Neural cell (in vitro differentiated cells): ENCODE data around the gene OR5P2. TPM values are rescaled to one million over a fixed set of nuclear protein-coding genes. Genes with fewer than 3 reads are reported as not detected.

Experiments used
- H2AFZ ChIP-seq: fragments of 200-600, 300-800 bp; sonication (generic), shearing (Covaris generic); 2 replicates; pipeline ENCODE4 v1.6.0; 2014; ENCODE audit warnings: low read depth, mild to moderate bottlenecking, antibody characterized with exemption, low read length, moderate library complexity
- H3F3A ChIP-seq: fragments of 200-600 bp; shearing (Covaris generic); 2 replicates; pipeline ENCODE4 v1.6.1; 2016; ENCODE audit warnings: mild to moderate bottlenecking, moderate library complexity, mixed read lengths, antibody characterized with exemption, low read length; ENCODE audit not compliant: insufficient read depth, poor library complexity, severe bottlenecking
- H3K27ac ChIP-seq: fragments of 200-600, 300-800 bp; sonication (generic), shearing (Covaris generic); 2 replicates; pipeline ENCODE4 v1.5.1; 2014; ENCODE audit warnings: mild to moderate bottlenecking, low read length, moderate library complexity
- H3K27me3 ChIP-seq: fragments of 300-800, 200-600 bp; sonication (generic), shearing (Covaris generic); 2 replicates; pipeline ENCODE4 v1.6.0; 2014; ENCODE audit warnings: mild to moderate bottlenecking, low read depth, low read length, moderate library complexity; ENCODE audit not compliant: insufficient read depth
- H3K36me3 ChIP-seq: fragments of 300-800, 200-600 bp; sonication (generic), shearing (Covaris generic); 2 replicates; pipeline ENCODE4 v1.5.1; 2014; ENCODE audit warnings: mild to moderate bottlenecking, antibody characterized with exemption, low read length, moderate library complexity; ENCODE audit not compliant: insufficient read depth
- H3K4me2 ChIP-seq: fragments of 300-800, 200-600 bp; sonication (generic), shearing (Covaris generic); 2 replicates; pipeline ENCODE4 v1.6.0; 2014; ENCODE audit warnings: mild to moderate bottlenecking, low read length
- H3K4me3 ChIP-seq: fragments of 300-800, 200-600 bp; sonication (generic), shearing (Covaris generic); 2 replicates; pipeline ENCODE4 v1.5.1; 2014; ENCODE audit warnings: mild to moderate bottlenecking, low read length, moderate library complexity
- H3K79me2 ChIP-seq: fragments of 200-600 bp; shearing (Covaris generic); replicated peaks from 2 replicates; pipeline ENCODE4 v1.6.0; 2014; ENCODE audit warnings: mild to moderate bottlenecking, low read length, moderate library complexity; ENCODE audit not compliant: insufficient read depth
- H3K9ac ChIP-seq: fragments of 300-800, 200-600 bp; sonication (generic), shearing (Covaris generic); 2 replicates; pipeline ENCODE4 v1.6.1; 2016; ENCODE audit warnings: mild to moderate bottlenecking, low read length, mixed read lengths
- H3K9me2 ChIP-seq: fragments of 200-600 bp; shearing (Covaris generic); 2 replicates; pipeline ENCODE4 v1.6.1; 2016; ENCODE audit warnings: mild to moderate bottlenecking, low read length, mixed read lengths; ENCODE audit not compliant: insufficient read depth
- H3K9me3 ChIP-seq: fragments of 200-600, 300-800 bp; sonication (generic), shearing (Covaris generic); 2 replicates; pipeline ENCODE4 v1.6.1; 2016; ENCODE audit warnings: mild to moderate bottlenecking, mixed run types, low read length, moderate library complexity, mixed read lengths
- H4K20me1 ChIP-seq: fragments of 200-600 bp; shearing (Covaris generic); 2 replicates; pipeline ENCODE4 v1.6.1; 2016; ENCODE audit warnings: mild to moderate bottlenecking, mixed run types; ENCODE audit not compliant: insufficient read depth
- EP300 ChIP-seq: fragments of 450-650 bp; conservative IDR thresholded peaks from 2 replicates; pipeline ENCODE4 v1.6.1; 2014; ENCODE audit warnings: antibody characterized with exemption, mild to moderate bottlenecking, moderate library complexity; ENCODE audit not compliant: poor library complexity, severe bottlenecking
- EZH2 ChIP-seq: fragments of 200-600, 300-800 bp; shearing (Covaris generic), sonication (generic); IDR thresholded peaks from 2 replicates; pipeline ENCODE4 v1.6.1; 2014; ENCODE audit warnings: antibody characterized with exemption, low read length, borderline replicate concordance, mild to moderate bottlenecking; ENCODE audit not compliant: insufficient read depth, poor library complexity, severe bottlenecking
- MXI1 ChIP-seq: fragments of 450-650 bp; conservative IDR thresholded peaks from 2 replicates; pipeline ENCODE4 v1.6.1; 2014; ENCODE audit warnings: antibody characterized with exemption, mild to moderate bottlenecking; ENCODE audit not compliant: poor library complexity, severe bottlenecking
- POLR2AphosphoS5 ChIP-seq: IDR thresholded peaks from 2 replicates; pipeline ENCODE4 v1.6.1; 2012
- RAD21 ChIP-seq: fragments of 450-650 bp; conservative IDR thresholded peaks from 2 replicates; pipeline ENCODE4 v1.6.1; 2014; ENCODE audit warnings: antibody characterized with exemption, mild to moderate bottlenecking, moderate library complexity
- SMC3 ChIP-seq: fragments of 450-650 bp; conservative IDR thresholded peaks from 2 replicates; pipeline ENCODE4 v1.6.1; 2014; ENCODE audit warnings: antibody characterized with exemption, mild to moderate bottlenecking, moderate library complexity; ENCODE audit not compliant: poor library complexity
- TAF1 ChIP-seq: IDR thresholded peaks from 2 replicates; pipeline ENCODE4 v1.6.1; 2012; ENCODE audit warnings: low read depth
- polyA minus RNA-seq: library from RNA; depleted of rRNA, polyadenylated mRNA; stranded (reverse); fragments of >200 nt; gene quantifications from 2 replicates; pipeline ENCODE4 v1.2.3, GENCODE V29; 2014
- polyA plus RNA-seq: library from polyadenylated mRNA; depleted of rRNA; stranded (reverse); fragments of >200 nt; gene quantifications from 2 replicates; pipeline ENCODE4 v1.2.3, GENCODE V29; 2014
- TF ChIP-seq, protein P1 (sequence below): IDR thresholded peaks from 2 replicates; pipeline ENCODE4 v1.6.1; 2012; ENCODE audit warnings: borderline replicate concordance
- TF ChIP-seq, protein P2 (sequence below): fragments of 450-650 bp; IDR thresholded peaks from 2 replicates; pipeline ENCODE4 v1.5.1; 2014; ENCODE audit warnings: antibody characterized with exemption, mild to moderate bottlenecking, moderate library complexity; ENCODE audit not compliant: poor library complexity, severe bottlenecking

The OR5P2 gene, protein sequence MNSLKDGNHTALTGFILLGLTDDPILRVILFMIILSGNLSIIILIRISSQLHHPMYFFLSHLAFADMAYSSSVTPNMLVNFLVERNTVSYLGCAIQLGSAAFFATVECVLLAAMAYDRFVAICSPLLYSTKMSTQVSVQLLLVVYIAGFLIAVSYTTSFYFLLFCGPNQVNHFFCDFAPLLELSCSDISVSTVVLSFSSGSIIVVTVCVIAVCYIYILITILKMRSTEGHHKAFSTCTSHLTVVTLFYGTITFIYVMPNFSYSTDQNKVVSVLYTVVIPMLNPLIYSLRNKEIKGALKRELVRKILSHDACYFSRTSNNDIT
- polyA plus RNA-seq, result not detected in 2 replicates
- polyA minus RNA-seq, result not detected in 2 replicates

DNA sequence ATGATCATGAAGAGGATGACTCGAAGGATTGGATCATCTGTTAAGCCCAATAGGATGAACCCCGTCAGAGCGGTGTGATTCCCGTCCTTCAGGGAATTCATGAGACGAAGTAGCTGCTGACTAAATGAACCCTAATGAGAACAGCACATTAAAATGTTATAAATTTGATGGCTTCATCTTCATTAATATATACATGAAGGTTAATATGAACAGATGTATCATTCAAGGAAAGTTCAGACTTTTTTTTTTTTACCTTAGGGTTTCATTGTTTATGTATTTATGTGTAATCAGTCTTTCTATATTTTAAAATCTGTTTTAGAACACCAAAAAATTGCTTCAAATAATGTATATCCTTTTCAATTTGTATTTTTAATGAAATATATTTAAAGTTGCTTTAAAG lies at the start of gene OR5P2:
TSS of gene OR5P2 (minus strand) at position 101 of the 400 bp plus-strand sequence. CDS start at position 101, 0 bp downstream.
- Histone ChIP-seq H3K9me2 (no peaks in the 10 kb centered on the region), H3K27ac (no peak within 1 kb of the TSS), H3K4me3 (no peak within 1 kb of the TSS), H3K4me2 (no peak within 1 kb of the TSS), H3K27me3 (no peaks in the 10 kb centered on the region), H3F3A (no peaks in the 10 kb centered on the region), H3K79me2 (no peaks in the 10 kb centered on the region), H2AFZ (no peak within 1 kb of the TSS), H3K9ac (no peak within 1 kb of the TSS), H4K20me1 (no peaks in the 10 kb centered on the region), H3K36me3 (no peaks in the 10 kb centered on the region), H3K9me3 (no peaks in the 10 kb centered on the region)
- TF ChIP-seq EZH2 (no peak), RAD21 (no peak), EP300 (no peak), POLR2AphosphoS5 (no peak), TAF1 (no peak), MXI1 (no peak), SMC3 (no peak)
- TF ChIP-seq, protein P1, sequence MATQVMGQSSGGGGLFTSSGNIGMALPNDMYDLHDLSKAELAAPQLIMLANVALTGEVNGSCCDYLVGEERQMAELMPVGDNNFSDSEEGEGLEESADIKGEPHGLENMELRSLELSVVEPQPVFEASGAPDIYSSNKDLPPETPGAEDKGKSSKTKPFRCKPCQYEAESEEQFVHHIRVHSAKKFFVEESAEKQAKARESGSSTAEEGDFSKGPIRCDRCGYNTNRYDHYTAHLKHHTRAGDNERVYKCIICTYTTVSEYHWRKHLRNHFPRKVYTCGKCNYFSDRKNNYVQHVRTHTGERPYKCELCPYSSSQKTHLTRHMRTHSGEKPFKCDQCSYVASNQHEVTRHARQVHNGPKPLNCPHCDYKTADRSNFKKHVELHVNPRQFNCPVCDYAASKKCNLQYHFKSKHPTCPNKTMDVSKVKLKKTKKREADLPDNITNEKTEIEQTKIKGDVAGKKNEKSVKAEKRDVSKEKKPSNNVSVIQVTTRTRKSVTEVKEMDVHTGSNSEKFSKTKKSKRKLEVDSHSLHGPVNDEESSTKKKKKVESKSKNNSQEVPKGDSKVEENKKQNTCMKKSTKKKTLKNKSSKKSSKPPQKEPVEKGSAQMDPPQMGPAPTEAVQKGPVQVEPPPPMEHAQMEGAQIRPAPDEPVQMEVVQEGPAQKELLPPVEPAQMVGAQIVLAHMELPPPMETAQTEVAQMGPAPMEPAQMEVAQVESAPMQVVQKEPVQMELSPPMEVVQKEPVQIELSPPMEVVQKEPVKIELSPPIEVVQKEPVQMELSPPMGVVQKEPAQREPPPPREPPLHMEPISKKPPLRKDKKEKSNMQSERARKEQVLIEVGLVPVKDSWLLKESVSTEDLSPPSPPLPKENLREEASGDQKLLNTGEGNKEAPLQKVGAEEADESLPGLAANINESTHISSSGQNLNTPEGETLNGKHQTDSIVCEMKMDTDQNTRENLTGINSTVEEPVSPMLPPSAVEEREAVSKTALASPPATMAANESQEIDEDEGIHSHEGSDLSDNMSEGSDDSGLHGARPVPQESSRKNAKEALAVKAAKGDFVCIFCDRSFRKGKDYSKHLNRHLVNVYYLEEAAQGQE, result no peak
- TF ChIP-seq, protein P2, sequence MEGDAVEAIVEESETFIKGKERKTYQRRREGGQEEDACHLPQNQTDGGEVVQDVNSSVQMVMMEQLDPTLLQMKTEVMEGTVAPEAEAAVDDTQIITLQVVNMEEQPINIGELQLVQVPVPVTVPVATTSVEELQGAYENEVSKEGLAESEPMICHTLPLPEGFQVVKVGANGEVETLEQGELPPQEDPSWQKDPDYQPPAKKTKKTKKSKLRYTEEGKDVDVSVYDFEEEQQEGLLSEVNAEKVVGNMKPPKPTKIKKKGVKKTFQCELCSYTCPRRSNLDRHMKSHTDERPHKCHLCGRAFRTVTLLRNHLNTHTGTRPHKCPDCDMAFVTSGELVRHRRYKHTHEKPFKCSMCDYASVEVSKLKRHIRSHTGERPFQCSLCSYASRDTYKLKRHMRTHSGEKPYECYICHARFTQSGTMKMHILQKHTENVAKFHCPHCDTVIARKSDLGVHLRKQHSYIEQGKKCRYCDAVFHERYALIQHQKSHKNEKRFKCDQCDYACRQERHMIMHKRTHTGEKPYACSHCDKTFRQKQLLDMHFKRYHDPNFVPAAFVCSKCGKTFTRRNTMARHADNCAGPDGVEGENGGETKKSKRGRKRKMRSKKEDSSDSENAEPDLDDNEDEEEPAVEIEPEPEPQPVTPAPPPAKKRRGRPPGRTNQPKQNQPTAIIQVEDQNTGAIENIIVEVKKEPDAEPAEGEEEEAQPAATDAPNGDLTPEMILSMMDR, result no peak

DNA sequence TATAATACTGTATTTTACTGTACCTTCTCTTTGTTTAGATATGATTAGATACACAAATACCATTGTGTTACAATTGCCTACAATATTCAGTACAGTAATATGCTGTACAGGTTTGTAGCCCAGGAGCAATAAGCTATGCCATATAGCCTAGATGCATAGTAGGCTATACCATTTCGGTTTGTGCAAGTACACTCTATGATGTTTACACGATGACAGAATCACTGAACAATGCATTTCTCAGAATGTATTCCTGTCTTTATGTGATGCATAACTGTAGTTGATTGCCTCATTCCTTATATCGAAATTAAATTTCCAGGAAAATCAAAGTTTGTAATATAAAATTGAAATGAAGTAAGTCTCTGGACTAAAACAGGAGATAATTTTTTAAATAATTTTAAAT lies 49.3 kb upstream of the OR5P2 start:
- no peak overlapping the region for H3K9ac ChIP-seq
- no peak overlapping the region for H2AFZ ChIP-seq
- TF ChIP-seq SMC3 (no peak), EP300 (no peak), MXI1 (no peak), RAD21 (no peak), EZH2 (no peak), POLR2AphosphoS5 (no peak), TAF1 (no peak)
- TF ChIP-seq, protein P1, result no peak
- TF ChIP-seq, protein P2, result no peak
- H3K4me3 ChIP-seq, result no peak overlapping the region
- H3K9me2 ChIP-seq, result no peaks in the 10 kb centered on the region
- no peaks in the 10 kb centered on the region for H3K36me3 ChIP-seq
- H3F3A ChIP-seq, result no peaks in the 10 kb centered on the region
- no peaks in the 10 kb centered on the region for H3K9me3 ChIP-seq
- no peak overlapping the region for H3K27ac ChIP-seq
- H4K20me1 ChIP-seq, result no peaks in the 10 kb centered on the region
- no peaks in the 10 kb centered on the region for H3K27me3 ChIP-seq
- H3K4me2 ChIP-seq, result no peak overlapping the region
- no peaks in the 10 kb centered on the region for H3K79me2 ChIP-seq
